ENCODE measurements around the gene IFIT2. TPM values are rescaled to one million over a fixed set of nuclear protein-coding genes. Genes with fewer than 3 reads are reported as not detected.
"Not testable (repeated sequence)": the region's sequence is repeated elsewhere in the genome, so short reads cannot be mapped to it uniquely, and the experiment has no call there.

IFIT2 gene
- total RNA-seq, 1 donor from 2014 or later, result 6.5 TPM

DNA sequence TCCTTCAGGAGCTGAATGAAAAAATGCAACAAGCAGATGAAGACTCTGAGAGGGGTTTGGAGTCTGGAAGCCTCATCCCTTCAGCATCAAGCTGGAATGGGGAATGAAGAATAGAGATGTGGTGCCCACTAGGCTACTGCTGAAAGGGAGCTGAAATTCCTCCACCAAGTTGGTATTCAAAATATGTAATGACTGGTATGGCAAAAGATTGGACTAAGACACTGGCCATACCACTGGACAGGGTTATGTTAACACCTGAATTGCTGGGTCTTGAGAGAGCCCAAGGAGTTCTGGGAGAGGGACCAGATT, 5.4 kb downstream of the IFIT2 start:
- DNase-seq (ENCODE audit: low read depth in 2 of 2), result no peak

GRCh38 chr10:89308266-89308665, 6.4 kb downstream of the IFIT2 start:
- DNase-seq (ENCODE audit: low read depth in 2 of 2), result no peak

DNA sequence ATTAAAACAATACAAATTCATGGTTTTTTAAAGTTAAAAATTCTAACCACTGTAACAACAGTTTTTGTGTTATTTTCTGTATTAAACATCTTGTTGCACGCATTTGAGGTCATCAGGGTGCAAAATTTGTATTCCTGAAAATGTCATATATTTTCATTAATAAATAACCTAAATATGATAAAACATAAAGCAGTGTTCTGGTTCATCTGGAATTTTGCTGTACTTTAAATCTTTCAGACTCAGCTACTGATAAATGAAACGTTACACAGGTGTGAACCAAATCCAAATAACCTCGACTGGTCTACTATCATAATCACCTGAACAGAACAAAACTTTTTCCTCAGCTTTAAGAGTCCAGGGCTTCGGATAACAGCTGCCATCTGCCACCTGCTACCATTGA, 6.9 kb downstream of the IFIT2 start:
- no peak for DNase-seq (ENCODE audit: low read depth in 2 of 2)

DNA sequence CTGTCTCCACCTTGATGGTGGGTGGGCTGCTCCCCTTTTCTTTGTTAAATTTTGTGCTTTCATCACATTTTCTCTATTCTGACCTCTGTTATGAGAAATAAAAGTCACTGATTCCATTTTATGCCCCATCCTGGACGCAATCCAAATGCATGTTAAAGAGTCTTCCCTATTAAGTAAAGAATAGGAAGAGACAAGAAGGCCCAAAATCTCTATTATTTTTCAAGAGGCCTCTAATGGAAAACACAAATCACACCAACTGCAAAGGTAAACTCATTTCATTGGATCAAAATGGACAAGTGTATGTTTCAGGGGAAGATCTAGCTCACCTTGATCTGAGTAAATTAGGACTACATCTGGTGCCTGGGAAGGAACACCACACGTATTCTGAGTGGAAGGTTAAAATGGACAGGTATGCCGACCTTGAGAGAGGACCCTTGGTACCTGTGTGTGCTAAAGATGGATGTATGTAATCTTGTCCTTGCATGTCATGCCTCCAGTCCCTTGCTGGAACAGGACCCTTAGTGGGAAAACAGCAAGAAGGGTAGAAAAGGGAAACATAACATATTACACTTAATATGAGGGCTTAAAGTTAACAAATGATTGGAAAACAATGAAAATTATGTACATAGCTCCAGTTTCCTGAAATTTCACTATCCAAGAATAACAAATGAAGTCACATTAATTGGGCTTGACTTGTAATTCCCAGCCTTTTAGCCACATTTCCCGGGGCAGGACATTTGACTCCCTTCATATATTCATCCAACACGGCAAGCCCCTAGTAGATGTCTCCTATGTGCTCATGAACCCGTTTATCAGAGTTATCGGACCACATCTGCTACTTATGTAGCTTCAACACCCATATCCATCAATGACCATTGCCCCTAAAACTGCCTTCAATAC, 7.6 kb downstream of the IFIT2 start:
- DNase-seq (ENCODE audit: low read depth in 2 of 2), result no peak

GRCh38 chr10:89310056-89310893, 8.4 kb downstream of the IFIT2 start:
- DNase-seq (ENCODE audit: low read depth in 2 of 2), result no peak

DNA sequence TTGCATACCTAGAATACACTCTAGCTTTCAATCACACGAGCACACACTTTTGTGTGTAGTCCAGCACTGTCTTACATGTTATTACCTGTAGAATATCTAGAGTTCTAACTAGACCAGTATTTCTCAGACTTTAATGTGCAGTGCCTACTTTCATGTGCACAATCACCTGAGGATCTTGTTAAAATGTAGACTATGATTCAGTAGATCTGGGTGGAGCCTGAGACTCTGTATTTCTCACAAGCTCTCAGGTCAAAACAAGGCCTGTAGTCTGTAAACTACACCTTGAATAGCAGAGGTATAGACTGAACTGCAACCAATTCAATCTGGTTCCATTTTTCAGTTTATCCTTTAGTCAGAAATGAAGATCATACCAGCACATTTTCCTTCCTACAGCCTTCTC, 11.1 kb downstream of the IFIT2 start:
- DNase-seq (ENCODE audit: low read depth in 2 of 2), result no peak

DNA sequence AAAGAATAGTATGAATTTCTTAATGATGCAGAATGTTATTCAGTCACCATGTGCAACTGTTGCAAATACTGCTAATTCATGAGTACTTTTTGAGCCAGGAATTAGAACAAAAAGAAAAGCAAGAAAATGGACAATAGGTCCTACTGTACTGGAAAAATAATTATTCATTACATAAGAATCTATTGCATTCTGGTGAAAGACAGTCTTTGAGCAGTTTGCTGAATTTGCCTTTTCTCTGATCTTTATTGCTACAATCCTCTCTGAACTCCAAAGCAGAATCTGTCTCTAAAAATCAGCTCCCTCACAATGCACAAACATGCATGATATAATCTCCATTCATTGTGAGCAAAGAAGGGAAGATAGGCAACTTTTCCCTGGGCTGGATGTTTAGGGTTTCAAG, 12.8 kb downstream of the IFIT2 start:
- no peak for DNase-seq (ENCODE audit: low read depth in 2 of 2)

DNA sequence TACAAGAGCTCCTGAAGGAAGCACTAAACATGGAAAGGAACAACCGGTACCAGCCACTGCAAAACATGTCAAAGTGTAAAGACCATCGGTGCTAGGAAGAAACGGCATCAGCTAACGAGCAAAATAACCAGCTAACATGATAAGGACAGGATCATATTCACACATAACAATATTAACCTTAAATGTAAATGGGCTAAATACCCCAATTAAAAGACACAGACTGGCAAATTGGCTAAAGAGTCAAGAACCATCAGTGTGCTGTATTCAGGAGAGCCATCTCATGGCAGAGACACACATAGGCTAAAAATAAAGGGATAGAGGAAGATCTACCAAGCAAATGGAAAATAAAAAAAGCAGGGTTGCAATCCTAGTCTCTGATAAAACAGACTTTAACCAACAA, 16.2 kb downstream of the IFIT2 start:
- not testable (repeated sequence) for DNase-seq (ENCODE audit: low read depth in 2 of 2)

GRCh38 chr10:89325081-89325480, 23.2 kb downstream of the IFIT2 start:
- DNase-seq (ENCODE audit: low read depth in 2 of 2), result not testable (repeated sequence)

DNA sequence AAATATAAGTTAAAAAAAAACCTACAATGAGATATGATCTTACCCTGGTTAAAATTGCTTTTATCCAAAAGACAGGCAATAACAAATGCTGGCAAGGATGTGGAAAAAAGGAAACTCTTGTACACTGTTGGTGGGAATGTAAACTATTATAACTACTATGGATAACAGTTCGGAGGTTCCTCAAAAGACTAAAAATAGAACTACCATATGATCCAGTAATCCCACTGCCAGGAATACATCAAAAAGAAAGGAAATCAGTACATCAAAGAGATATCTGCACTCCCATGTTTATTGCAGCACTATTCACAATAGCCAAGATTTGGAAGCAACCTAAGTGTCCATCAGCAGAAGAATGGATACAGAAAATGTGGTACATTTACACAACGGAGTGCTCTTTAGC, 24.0 kb downstream of the IFIT2 start:
- DNase-seq (ENCODE audit: low read depth in 2 of 2), result not testable (repeated sequence)

DNA sequence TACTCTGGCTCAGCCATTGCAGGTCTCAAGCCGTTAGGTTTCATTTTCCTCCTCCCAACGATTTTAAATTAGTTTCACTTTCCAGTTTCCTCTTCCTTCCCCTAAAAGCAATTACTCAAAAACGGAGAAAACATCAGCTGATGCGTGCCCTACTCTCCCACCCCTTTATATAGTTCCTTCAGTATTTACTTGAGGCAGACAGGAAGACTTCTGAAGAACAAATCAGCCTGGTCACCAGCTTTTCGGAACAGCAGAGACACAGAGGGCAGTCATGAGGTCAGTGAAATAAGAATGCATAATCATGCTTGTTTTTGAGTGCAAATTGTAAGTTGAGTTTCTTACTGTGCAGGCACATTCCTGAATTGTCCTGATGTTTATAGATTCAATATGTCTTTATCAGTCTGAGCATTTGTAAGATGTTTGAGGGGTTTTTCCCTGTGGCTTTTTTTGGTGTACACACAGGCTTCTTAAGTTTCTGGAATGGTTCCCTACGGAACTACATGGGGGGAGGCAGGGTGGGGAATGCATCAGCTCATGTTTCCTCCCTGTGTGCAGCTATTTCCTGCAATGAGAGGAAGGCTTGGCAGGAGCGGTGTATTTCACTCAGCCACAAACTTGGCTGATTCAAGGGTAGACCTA, 26.1 kb downstream of the IFIT2 start, which contains the start of gene IFIT3:
IFIT3 (plus strand) TSS at position 195 of the 639 bp plus-strand sequence; CDS start at position 272, 77 bp downstream.
- peak; percentile 65 to 89 for DNase-seq (ENCODE audit: low read depth in 2 of 2)

DNA sequence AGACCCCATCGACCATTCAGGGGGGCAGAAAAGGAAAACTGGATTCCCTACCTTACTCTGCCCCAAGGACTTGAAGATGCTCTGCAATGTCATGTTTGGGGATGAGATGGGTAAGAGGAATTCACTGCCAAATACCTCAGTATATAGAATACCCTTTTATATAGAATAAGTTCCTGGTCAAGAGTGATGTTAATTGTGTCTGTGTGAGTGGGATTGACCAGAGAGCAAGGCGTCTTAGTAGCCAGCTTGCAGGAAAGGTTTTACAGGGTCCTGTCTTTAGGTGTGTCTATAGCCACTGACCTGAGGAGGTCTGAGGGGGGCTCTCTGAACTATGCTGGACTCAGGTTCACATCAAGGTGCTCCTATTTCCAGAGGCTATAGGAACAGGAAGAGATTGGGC, 27.3 kb downstream of the IFIT2 start:
- no peak for DNase-seq (ENCODE audit: low read depth in 2 of 2)

DNA sequence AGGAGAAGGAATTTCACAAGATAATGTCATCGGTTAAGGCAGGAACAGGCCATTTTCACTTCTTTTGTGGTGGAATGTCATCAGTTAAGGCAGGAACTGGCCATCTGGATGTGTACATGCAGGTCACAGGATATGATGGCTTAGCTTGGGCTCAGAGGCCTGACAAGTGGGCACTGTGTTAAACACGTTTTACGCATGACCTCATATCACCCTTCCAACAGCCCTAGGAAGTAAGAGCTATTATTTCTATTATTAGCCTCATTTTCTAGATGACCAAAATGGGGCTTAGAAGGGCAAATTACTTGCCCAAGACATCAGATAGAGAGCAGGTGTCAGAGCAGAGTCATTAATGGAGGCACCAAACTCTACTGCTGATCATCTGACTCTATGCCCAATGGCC, 28.2 kb downstream of the IFIT2 start:
- DNase-seq (ENCODE audit: low read depth in 2 of 2), result not testable (repeated sequence)

- no peak for DNase-seq (ENCODE audit: low read depth in 2 of 2)
Measured at GRCh38 chr10:89330537-89331212, 28.8 kb downstream of the IFIT2 start.

DNA sequence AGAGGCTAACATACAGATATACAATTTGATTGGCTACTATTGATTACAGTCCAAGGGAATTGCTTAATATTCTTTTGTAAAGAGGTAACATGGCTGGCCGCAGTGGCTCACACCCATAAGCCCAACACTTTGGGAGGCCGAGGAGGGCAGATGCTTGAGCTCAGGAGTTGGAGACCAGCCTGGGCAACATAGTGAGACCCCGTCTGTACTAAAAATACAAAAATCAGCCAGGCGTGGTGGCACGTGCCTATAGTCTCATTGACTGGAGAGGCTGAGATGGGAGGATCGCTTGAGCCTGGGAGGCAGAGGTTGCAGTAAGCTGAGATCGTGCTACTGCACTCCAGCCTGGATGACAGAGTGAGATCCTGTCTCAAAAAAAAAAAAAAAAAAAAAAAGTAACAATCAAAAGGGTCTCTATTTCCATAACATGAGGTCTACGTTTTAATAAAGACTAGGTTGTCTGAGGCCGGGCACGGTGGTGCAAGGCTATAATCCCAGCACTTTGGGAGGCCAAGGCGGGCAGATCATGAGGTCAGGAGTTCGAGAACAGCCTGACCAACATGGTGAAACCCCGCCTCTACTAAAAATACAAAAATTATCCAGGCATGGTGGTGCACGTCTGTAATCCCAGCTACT, 29.8 kb downstream of the IFIT2 start:
- DNase-seq (ENCODE audit: low read depth in 2 of 2), result not testable (repeated sequence)

DNA sequence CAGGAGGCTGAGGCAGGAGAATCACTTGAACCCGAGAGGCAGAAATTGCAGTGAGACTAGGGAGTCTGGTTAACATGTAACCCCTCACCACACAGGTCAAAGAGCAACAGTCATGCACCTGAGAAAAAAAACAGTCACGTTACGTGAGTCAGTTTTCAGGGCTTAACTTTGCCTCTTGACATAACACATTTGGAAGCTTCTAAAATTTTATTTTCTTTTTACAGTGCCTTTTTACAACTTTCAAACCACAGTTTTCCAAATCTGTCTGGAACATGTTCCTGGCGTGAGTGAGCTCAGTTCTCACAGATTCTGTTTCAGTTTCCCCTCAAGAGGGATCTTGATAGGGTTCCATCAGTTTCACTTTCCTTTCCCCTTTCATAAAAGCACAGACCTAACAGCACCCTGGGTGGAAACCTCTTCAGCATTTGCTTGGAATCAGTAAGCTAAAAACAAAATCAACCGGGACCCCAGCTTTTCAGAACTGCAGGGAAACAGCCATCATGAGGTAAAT, 30.3 kb downstream of the IFIT2 start:
- DNase-seq (ENCODE audit: low read depth in 2 of 2), result peak; percentile 22 to 53

- DNase-seq (ENCODE audit: low read depth in 2 of 2), result no peak
Measured at GRCh38 chr10:89335226-89335625, 33.4 kb downstream of the IFIT2 start.

GRCh38 chr10:89336241-89336640, 34.4 kb downstream of the IFIT2 start:
- DNase-seq (ENCODE audit: low read depth in 2 of 2), result no peak

GRCh38 chr10:89337484-89337883, 35.6 kb downstream of the IFIT2 start:
- peak in 1 of 2 donors; percentile 67 for DNase-seq (ENCODE audit: low read depth in 2 of 2)

DNA sequence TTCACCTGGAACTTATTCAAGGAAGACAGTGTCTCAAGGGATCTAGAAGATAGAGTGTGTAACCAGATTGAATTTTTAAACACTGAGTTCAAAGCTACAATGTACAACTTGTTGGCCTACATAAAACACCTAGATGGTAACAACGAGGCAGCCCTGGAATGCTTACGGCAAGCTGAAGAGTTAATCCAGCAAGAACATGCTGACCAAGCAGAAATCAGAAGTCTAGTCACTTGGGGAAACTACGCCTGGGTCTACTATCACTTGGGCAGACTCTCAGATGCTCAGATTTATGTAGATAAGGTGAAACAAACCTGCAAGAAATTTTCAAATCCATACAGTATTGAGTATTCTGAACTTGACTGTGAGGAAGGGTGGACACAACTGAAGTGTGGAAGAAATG, 36.9 kb downstream of the IFIT2 start:
- no peak for DNase-seq (ENCODE audit: low read depth in 2 of 2)

GRCh38 chr10:89339875-89340274, 38.0 kb downstream of the IFIT2 start:
- no peak for DNase-seq (ENCODE audit: low read depth in 2 of 2)
